GM19463 (cell line): ENCODE measurements around the gene B9D1.

Source experiments
- ATAC-seq: cut with Tn5 transposase; IDR thresholded peaks from one replicate; pipeline ENCODE4 v1.9.1; 2021; ENCODE audit warnings: mild to moderate bottlenecking, moderate library complexity; ENCODE audit not compliant: unreplicated experiment

B9D1 gene

DNA sequence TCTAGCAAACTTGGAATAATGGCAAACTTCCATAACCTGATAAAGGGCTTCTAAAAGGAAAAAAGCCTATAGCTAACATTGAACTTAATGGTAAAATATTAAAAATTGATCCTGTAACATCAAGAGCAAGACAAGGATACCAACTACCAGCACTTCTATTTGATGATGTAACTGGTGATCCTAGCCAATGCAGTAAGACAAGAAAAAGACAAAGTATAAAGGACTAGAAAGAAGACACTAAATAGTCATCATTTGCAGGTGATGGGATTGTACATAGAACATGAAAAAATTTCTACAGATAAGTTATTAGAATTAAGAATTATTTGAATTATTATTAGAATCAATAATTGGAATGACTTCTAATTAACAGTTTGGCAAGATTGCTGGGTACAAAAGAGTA lies 37.0 kb downstream of the B9D1 start:
- ATAC-seq: no peak

DNA sequence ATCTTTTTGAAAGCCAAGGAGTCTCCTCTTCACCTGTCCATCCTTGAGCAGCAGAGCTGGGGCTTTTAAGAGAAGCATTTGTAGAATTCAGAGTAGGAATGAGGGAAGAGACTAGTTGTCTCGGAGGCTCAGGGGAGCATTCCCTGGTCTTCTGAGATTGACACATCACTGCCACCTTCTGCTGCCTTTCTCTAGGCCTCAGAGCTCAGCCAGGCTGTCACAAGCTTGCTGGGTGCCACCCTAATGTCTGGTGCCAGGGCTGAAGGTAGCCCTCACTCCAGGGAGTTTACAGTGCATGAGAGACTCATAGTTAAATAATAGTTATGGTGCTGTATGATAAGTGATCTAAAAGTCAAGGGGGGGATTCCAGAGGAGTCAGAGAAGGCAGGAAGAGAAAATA lies 39.7 kb downstream of the B9D1 start:
- no peak for ATAC-seq

DNA sequence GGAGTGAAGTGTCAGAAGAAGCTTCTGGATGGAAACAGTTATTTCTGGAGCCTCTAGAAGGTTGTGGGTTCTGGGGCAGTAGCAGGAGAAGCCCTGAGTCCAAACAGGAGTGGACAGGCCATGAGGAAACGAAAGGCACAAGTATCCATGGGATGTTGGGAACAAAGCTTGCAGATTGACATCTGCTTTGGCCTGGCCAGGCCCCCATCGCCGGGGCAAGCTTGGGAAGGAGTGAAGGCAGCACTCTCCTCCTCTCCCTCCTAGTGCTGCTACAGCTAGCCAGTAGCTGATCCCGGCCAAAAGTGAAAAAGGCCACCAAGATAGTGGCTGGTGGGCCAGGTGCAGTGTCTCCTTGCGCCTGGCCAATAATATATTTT lies 40.4 kb downstream of the B9D1 start:
- ATAC-seq: no peak

DNA sequence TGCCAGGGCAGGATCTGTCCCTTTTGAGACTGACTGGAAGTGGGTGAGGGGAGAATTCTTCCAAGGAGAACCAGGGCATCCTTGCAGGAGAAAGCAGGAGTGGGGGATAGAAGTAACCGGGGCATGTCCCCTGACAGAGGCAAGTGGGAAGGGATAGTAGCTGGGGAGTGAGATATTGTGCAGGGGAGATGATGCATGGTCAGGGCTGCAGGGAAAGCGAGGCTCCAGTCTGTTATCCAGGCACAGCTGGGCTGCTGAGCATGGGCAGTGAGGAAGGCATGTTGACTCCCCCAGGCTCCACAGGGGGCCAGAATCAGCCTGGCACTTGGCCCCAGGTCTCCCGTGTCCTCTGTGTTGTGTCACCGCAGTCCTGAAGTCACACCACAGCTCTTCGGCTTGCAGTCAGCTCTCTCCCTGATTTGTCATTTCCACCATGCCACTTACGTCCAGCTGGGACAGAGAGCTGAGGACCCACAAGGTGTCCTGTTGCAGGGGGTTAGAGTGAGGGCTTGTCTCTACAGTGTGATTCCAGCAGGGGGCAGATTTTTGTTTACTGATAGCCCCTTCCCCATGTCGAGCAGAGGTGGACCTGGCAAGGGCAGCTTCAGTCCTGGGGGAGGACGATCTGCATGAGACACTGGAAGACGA lies 40.9 kb downstream of the B9D1 start:
- ATAC-seq: no peak

DNA sequence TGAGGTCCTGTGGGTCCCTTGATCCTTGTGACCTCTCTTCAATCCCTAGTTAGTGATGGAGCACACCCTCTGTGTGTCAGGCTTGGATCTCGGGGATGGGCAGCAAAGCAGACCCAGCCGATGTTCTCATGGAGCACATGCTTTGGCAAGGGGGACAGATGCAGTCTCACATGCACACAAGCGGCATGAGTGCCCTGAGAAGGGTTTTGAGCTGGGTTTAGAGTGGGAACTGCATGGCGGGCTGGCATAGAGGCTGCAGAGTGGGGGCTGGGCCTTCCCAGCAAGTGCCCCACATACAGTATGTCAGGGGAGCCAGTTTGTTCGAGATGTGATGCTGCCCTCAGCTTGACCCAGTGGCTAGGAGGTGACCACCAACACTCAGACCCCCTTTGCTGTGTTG lies 41.6 kb downstream of the B9D1 start:
- no peak for ATAC-seq

DNA sequence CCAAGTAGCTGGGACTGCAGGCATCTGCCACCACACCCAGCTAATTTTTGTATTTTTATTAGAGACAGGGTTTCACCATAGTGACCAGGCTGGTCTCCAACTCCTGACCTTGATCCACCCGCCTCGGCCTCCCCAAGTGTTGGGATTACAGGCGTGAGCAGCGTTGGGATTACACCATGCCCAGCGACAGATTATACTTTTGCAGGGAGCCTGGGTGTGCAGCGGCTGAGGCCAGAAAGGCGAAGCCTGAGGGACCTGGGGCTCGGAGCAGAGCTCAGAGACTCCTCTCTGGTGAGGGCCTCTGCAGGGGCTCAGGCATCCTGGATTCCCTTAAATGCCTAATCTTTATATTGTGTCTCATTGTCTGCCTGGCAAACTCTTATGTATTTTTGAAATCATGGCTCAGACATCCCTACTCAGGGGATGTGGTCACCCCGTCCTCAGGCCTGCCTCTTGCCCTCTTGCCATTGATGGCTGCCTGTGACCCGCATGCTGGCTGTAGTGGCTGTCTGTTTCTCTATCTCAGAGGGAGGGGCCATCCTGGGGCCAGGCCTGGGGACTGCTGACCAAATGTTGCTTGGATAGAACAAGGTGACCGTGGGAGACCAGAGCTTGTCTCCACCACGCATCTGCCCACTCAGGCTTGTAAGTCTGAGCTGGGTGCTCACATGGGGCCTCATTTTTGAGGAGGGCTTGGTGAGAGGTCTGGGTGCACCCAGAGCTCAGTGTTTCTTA lies 42.6 kb downstream of the B9D1 start:
- no peak for ATAC-seq

DNA sequence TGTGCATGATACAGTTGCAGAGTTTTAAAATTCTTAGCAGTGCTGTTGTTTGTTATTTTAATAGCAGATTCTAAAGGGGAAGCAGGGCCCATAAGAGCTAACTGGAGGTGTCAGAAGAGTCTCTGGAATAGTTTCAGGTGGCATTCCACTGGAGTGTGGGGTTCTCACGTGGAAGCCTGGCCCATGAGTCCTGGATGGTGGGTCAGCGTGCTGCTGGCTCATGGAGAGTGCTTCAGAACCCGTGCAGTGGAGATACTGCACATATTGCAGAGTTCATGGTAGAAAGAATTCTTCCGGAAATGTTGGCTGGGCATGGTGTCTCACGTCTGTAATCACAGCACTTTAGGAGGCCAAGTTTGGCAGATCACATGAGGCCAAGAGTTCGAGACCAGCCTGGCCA lies 43.9 kb downstream of the B9D1 start:
- no peak for ATAC-seq

DNA sequence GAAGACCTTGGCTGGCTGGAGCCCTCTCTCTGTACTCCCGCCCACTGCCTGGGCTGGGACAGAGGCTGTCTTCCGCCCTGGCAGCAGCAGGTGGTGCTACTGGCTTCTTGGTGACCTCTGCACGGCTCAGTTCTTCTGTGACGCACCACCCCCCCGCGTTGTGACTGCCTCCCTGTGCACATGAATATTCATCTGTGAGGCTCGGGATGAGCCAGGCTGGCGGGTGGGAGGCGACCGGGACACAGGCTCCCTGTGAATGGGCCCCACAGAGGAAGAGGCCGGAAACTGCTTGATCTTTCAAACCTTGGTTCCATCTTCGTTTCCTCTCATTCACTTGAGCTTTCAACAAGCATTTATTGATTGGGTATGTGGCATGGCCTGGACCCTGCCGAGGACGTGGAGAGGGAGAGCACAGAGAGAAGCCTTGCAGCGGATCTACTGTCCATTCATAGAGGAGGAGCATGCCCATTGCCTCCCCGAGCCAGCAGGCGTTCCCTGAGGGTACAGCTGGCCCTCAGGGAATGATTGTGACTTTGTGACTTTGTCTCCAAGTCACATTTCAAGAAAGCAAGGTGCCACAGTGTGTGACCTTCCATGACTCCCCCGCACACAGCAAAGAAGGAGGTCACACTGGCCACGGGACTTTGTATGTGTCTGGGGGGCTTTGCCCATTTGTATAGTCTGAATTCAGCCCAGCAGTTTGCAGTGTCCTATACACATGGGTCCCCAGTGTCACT lies 45.0 kb downstream of the B9D1 start:
- peak; percentile 53 for ATAC-seq

DNA sequence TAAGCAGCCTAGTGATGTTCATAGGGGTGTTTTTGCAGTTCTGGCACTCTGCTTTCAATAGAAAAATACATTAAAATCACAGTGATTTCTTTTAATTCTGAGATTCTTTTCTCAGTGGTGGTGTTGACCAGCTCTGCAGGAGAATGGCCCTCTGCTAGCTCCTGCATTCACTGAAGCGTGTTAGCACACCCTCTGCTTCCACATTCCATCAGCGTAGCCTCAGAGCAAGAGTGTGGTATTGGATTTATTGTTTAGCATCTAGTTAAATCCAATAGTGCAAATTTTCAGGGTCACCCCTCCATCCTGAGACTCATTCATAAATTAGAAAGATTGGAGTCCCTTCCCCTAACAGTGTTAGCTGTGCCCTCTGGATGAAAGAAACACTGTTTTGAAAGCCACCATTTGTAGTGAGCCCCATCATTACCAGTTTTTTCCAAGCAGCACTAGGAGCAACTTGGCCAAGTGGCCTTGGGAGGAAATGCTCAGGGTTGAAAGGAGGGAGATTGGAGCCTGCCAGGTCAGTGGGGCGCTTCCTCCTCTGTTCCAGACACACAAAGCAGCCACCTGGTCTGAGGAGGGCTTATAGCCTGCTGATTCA lies 45.7 kb downstream of the B9D1 start:
- ATAC-seq: no peak

DNA sequence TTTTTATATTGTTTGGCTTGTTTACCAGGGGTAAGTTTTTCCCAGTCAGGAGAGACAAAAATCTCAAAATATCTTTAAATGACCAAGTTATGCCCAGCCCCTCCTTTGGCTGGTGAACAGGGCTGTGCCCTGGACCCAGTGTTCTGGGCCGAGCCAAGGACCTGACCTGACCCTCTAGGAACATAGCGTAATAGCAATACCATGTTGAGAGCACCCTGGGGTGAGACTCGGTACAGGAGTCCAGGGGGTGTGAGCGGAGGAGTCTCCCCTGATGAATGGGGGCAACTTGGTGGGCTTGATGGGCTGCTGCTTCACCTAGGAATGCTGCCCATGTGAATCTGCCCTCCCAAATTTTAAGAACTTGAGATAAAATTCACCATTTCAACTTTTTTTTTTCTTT lies 47.4 kb downstream of the B9D1 start:
- no peak for ATAC-seq

DNA sequence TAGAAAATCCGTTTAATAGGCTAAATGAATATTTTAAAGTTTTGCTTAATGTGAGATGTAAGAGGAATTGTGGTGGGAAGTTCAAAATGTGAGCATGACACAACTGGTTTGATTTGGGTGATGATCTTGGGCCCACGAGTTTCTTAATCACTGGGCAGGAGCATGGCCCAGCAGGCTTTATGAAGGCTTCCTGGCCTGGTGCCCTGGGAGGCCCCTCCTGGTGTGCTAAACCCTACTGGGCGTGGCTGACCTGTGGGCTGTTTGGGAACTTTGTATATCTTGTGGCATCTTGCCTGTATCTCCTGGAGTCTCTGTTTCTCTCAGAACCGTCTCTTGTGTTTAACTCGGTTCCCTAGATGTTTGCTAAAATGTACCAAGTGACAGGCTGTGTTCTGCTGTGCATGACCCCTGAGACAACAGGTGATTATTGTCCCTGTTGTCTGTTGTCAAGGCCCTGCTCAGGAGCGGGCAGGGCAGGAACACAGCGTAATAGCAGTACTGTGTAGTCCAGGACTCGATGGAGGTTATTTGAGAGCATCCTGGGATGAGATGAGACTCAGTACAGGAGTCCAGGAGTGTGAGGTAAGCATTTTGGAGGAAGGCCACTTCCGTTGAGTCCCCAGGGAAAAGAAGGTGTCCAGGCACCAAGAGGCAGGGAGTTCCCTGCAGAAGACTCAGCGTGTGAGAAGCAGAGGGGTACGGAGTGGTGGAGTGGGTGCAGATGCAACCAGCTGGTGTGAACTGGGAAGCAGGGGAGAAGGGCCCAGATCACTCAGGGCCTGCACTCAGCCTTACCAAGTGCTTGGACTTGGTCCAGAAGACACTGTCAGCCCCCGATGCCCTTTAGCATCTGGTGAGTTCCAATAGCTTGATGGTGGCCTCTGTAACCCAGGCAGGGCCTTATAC lies 48.5 kb downstream of the B9D1 start:
- no peak for ATAC-seq

DNA sequence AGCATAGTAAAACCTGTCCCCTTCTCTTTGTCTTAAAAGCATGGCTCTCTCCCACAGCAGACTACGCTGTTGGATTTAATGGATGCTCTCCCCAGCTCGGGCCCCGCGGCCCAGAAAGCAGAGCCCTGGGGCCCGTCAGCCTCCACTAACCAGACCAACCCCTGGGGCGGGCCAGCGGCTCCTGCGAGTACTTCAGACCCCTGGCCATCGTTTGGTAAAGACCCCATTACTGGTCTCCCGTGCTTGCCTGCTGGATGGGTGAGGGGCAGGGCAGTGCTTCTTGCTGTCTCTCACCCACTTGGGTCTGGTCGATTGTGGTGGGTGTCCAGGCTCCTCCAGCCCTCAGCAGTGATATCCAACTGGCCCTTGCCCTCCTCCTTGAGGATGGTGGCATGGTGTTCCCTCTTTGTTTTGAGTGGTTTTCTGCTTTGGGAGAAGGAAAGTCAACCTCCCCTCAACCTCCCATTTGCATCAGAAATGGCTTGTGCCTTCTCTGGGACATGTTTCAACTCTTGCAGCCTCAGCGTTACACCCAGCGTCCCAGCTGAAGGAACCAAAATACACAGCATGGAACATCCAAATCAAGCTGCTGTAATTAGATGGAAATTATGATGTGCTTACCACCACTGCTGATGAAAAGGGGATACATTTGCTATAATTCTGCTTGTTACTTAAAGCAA lies 49.3 kb downstream of the B9D1 start:
- no peak for ATAC-seq

DNA sequence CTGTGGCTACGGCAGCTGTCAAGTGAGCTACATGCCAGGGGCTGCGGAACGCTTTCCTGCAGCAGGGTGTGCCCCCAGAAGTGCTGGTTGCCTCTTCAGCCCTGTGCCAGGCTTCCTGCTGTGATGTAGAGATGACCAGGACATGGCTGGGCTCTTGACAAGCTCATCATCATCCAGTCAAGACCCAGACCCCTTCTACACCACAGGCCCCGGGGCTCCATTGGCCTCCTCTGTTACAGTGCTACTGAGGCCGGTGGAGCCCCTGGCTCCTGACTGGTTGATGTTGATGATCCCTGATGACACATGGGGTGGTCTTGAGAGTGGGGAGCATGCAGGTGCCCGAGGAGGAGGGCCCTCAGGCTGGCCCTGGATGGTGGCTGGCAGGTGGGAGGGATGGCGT lies 50.1 kb downstream of the B9D1 start:
- ATAC-seq: no peak

DNA sequence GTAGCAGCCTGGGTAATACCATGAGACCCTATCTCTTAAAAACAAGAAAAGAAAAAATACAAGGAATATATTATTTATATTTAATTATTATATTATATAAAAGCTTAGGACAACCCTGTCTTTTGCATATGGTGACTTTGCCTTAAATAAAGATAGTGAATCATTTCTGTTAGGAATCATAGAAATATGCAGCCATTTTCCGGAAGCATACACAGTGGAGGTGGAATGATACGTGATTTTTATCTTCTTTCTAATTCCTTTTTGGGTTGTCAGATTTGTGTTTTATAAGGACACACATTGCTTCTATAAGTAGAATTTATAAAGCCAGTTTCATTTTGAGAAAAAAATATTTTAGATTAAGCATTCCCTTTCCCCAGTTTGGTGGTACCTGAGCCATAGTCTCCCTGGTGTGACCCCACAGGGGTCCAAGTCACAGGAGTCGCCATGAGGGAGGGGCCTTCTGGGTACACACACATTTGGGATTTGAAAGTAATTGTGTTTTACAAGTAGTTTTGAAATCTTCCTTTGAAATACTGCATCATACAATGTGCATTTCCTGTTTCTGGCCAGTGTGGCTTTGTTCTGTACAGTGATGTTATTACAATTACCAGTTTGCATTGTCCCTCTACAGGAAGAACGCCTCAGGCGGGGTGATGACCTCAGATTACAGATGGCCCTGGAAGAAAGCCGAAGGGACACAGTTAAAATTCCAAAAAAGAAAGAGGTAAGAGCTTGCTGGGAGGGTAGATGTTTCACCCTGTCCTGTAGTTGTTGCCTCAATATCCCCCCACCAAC lies 50.9 kb downstream of the B9D1 start:
- no peak for ATAC-seq

DNA sequence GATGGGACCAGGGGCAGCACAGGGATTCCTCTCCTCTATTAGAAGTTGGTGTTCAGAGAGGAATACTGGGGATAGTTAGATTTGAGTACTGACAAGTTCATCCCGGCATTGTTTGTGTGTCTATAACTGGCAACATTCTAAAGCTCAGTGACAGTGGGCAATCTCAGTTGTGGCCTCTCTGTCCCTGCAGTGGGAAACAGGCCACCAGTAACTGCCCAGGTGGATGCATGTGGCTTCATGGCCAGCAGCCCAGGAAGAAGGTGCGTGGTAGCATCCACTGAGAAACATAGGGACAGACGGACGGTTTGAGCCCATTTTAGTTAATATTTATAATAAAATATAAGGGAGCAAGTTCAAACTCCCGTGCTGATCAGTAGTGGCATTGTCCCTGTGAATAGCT lies 51.5 kb downstream of the B9D1 start:
- no peak for ATAC-seq

DNA sequence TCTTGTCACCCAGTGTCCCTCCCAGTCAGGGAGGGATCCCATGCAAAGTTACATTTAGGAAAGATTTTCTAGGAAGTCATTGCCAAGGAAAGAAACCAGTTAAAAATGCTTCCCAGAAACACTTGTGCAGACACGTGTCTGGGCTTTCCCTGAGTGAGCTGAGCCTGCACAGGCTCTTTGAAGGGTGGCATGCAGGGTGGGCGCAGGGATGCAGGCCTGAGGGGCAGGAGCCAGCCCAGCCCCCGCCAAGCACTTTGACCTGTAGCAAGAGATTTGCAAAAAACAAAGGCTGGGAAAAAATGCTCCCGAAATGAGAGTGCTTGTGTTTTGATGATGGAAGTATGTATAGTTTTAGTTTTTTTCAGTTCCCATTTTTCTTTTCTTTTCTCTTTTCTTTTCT lies 52.4 kb downstream of the B9D1 start:
- no peak for ATAC-seq

DNA sequence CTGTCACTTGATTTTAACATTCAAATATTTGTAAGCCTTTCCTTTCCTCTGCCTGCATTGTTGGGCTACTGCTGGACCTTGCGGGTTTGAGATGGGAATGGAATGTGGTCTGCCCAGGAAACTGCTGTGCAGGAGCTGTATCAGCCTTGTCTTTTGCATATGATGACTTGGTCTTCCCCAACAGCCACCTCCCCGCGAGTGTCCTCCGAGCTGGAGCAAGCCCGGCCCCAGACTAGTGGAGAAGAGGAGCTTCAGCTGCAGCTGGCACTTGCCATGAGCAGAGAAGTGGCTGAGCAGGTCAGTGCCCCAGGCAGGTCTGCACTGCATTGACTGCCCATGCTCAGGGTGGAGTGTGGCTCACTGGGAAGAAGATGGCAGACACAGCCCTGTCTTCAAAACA lies 52.8 kb downstream of the B9D1 start:
- no peak for ATAC-seq

DNA sequence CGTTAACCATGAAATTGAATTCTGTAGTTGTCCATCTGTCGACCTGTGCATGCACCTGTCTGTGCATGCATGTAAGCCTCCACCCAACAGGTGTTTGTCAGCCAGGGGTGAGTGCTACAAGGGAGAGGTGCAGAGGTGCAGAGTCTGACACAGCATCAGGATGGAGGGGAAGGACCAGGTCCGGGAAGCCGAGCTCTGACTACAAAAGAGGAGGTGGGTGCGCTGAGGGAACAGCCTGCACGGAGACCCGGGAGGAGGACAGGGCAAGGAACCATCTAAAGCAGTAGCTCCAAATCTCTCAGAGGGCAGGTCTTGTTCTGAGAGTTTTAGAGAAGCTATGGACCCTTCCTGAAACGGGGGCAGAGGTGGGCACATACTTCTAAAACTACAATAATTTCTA lies 54.1 kb downstream of the B9D1 start:
- no peak for ATAC-seq

DNA sequence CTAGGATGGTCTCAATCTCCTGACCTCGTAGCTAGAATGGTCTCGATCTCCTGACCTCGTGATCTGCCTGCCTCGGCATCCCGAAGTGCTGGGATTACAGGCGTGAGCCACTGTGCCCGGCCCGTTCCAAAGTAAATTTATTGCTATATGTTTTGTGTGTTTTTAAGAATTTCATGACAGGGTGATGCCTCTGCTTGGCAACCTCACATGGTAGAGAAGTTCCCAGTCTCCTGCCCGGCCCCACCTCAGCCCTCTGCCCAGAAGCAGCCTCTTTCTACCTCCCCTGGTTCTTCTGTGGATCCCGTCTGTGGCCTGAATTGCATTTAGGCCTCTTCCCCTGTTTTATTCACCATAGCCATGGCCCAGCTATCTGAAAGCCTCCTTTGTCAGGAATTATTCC lies 55.0 kb downstream of the B9D1 start:
- ATAC-seq: no peak
